ENCODE measurements around the gene C16orf92. TPM values are rescaled to one million over a fixed set of nuclear protein-coding genes. Genes with fewer than 3 reads are reported as not detected.

The C16orf92 gene
- total and polyA plus RNA-seq, 2 experiments from 2014 or later, result 0.34 TPM; not detected in 1

GRCh38 chr16:30006659-30007377 lies 16.2 kb upstream of the C16orf92 start:
- Histone ChIP-seq H4K20me1 (replicated peaks; ENCODE audit: insufficient read depth) (no peaks in the 10 kb centered on the region), H3F3A (replicated peaks; ENCODE audit: low read depth) (0 out of 2 replicates have a peak, but pooled peaks cover 2% of the 10 kb centered on the region), H3K27me3 (ENCODE audit: insufficient read depth) (peaks cover 21% of the 10 kb centered on the region), H3K36me3 (ENCODE audit: insufficient read depth) (no peaks in the 10 kb centered on the region), H3K4me3 (no peak overlapping the region), H3K4me1 (ENCODE audit: insufficient read depth) (peaks cover 8% of the 10 kb centered on the region; the same call in 1 of the 2 replicates), H3K4me2 (no peak overlapping the region), H2AFZ (no peak overlapping the region), H3K27ac (ENCODE audit: low read depth) (no peak overlapping the region), H3K79me2 (replicated peaks; ENCODE audit: insufficient read depth) (no peaks in the 10 kb centered on the region), H3K9me2 (ENCODE audit: insufficient read depth) (no peaks in the 10 kb centered on the region)
- ATAC-seq (no peak), DNase-seq (ENCODE audit: low spot score) (no peak)
- Mint-ChIP-seq H3K9me3 (no peaks in the 10 kb centered on the region), H3K4me1 (peaks cover 38% of the 10 kb centered on the region), H3K36me3 (ENCODE audit: low read depth) (peaks cover 13% of the 10 kb centered on the region; the same call in 2 of the 3 replicates), H3K27me3 (ENCODE audit: insufficient read depth, low read depth, poor library complexity) (peaks cover 34% of the 10 kb centered on the region), H3K27ac (peak overlapping the region; percentile 40; the same call in 1 of the 2 replicates), H3K4me3 (no peak overlapping the region)
- TF ChIP-seq EZH2 (IDR thresholded peaks at IDR 0.05; ENCODE audit: low read depth, unreplicated experiment), result no peak
- no peak for TF ChIP-seq ZNF114 (CRISPR knock-in tag; IDR thresholded peaks at IDR 0.05)
- no peak for TF ChIP-seq POLR2AphosphoS5 (IDR thresholded peaks at IDR 0.05; ENCODE audit: low read depth)
- TF ChIP-seq ETS1 (IDR thresholded peaks at IDR 0.05), result no peak

- Mint-ChIP-seq H3K4me1 (peaks cover 36% of the 10 kb centered on the region), H3K4me3 (no peak overlapping the region), H3K9me3 (peaks cover 2% of the 10 kb centered on the region; the same call in 1 of the 3 replicates), H3K27me3 (ENCODE audit: insufficient read depth, low read depth, poor library complexity) (peaks cover 35% of the 10 kb centered on the region), H3K27ac (peak overlapping the region; percentile 40), H3K36me3 (ENCODE audit: low read depth) (peaks cover 8% of the 10 kb centered on the region; the same call in 2 of the 3 replicates)
- Histone ChIP-seq H3K36me3 (ENCODE audit: insufficient read depth) (no peaks in the 10 kb centered on the region), H3K27ac (ENCODE audit: low read depth) (no peak overlapping the region), H3K79me2 (replicated peaks; ENCODE audit: insufficient read depth) (no peaks in the 10 kb centered on the region), H4K20me1 (replicated peaks; ENCODE audit: insufficient read depth) (no peaks in the 10 kb centered on the region), H3K4me1 (ENCODE audit: insufficient read depth) (peaks cover 10% of the 10 kb centered on the region; the same call in 1 of the 2 replicates), H2AFZ (no peak overlapping the region), H3K4me3 (no peak overlapping the region), H3K4me2 (no peak overlapping the region), H3K27me3 (ENCODE audit: insufficient read depth) (peaks cover 27% of the 10 kb centered on the region), H3K9me2 (ENCODE audit: insufficient read depth) (no peaks in the 10 kb centered on the region), H3F3A (replicated peaks; ENCODE audit: low read depth) (0 out of 2 replicates have a peak, but pooled peaks cover 4% of the 10 kb centered on the region)
- no peak for DNase-seq (ENCODE audit: low spot score)
- TF ChIP-seq NANOG (IDR thresholded peaks at IDR 0.05; ENCODE audit: borderline replicate concordance), result no peak
- no peak for TF ChIP-seq ZNF462 (CRISPR knock-in tag; IDR thresholded peaks at IDR 0.05)
- no peak for TF ChIP-seq CREB1 (CRISPR knock-in tag; IDR thresholded peaks at IDR 0.05; ENCODE audit: low read depth)
- ATAC-seq, result no peak
Observed at GRCh38 chr16:30007378-30007895, 15.6 kb upstream of the C16orf92 start.
